Gastrocnemius medialis (tissue), 4 donors: ENCODE measurements around the gene MSI2. TPM values are rescaled to one million over a fixed set of nuclear protein-coding genes. Genes with fewer than 3 reads are reported as not detected.

Experiments used
- ATAC-seq, 2 donors: fragments of 150-250 bp; one replicate each; pipeline ENCODE4 v1.9.1; 2016
- DNase-seq, 2 donors: peaks; one replicate each; pipeline ENCODE4 v3.0.0-alpha.2; 2019
- H3K27ac ChIP-seq, 4 donors: fragments of 200-600 bp; sonication (generic); 1 replicate in 1 of 4; 2 replicates in 3 of 4; pipeline ENCODE4 v1.5.1; 2016 to 2018; ENCODE audit warnings: mild to moderate bottlenecking in 2 of 4, moderate library complexity in 1 of 4
- H3K27me3 ChIP-seq, 3 donors: fragments of 200-600 bp; sonication (generic) in 2 of 3; 1 replicate in 1 of 3; 2 replicates in 2 of 3; pipeline versions ENCODE4 v1.5.1 to v1.6.0; 2016 to 2019; ENCODE audit warnings: mild to moderate bottlenecking in 1 of 3, moderate library complexity in 1 of 3
- H3K36me3 ChIP-seq, 2 donors: fragments of 200-600 bp; sonication (generic) in 1 of 2; one replicate each; pipeline ENCODE4 v1.5.1; 2017 to 2018
- H3K4me1 ChIP-seq, 2 donors: fragments of 200-600 bp; sonication (generic) in 1 of 2; one replicate each; pipeline ENCODE4 v1.5.1; 2016 to 2017; ENCODE audit warnings: mild to moderate bottlenecking in 2 of 2
- H3K4me3 ChIP-seq, 4 donors: fragments of 200-600 bp; sonication (generic) in 3 of 4; 1 replicate in 1 of 4; 2 replicates in 3 of 4; pipeline ENCODE4 v1.5.1; 2016 to 2019; ENCODE audit warnings: mild to moderate bottlenecking in 2 of 4
- H3K9me3 ChIP-seq, 3 donors: fragments of 200-600 bp; sonication (generic) in 2 of 3; 1 replicate in 1 of 3; 2 replicates in 2 of 3; pipeline ENCODE4 v1.5.1; 2016 to 2019
- POLR2A ChIP-seq, 2 donors: fragments of 450-650 bp; IDR thresholded peaks; one replicate each; pipeline ENCODE4 v1.6.1; 2017; ENCODE audit warnings: antibody characterized with exemption in 2 of 2, mild to moderate bottlenecking in 2 of 2, moderate library complexity in 2 of 2
- in situ Hi-C, 4 donors: fragments of 200-750 bp; cut with MboI; loops; one replicate each; pipeline versions ENCODE4 v1.15.0 to v1.8.0; 2017; ENCODE audit warnings: low sequenced_read_pairs in 4 of 4
- intact Hi-C: fragments of 100-400 bp; cut with DNase I; formaldehyde crosslinking; loops from one replicate; pipeline ENCODE4 v1.15.1; 2023; ENCODE audit warnings: low total_unique reads
- total RNA-seq, 4 donors: library from RNA; depleted of rRNA; stranded (reverse); fragments of >200 nt; gene quantifications; one replicate each; pipeline versions ENCODE4 v1.1.0 to v1.2.3, GENCODE V29; 2016
- TF ChIP-seq, protein P1 (sequence below), 5 experiments: fragments of 450-650 bp in 3 of 5; fragments of 200-600 bp in 2 of 5; sonication (generic) in 2 of 5; IDR thresholded peaks in 4 of 5; conservative IDR thresholded peaks in 1 of 5; 1 replicate in 4 of 5; 2 replicates in 1 of 5; pipeline ENCODE4 v1.5.1; 2016 to 2019; ENCODE audit warnings: antibody characterized with exemption in 5 of 5, mild to moderate bottlenecking in 3 of 5, moderate library complexity in 3 of 5

The MSI2 gene
- total RNA-seq, 4 donors from 2014 or later, result 33.1 to 66.2 (median 48.5) TPM

DNA sequence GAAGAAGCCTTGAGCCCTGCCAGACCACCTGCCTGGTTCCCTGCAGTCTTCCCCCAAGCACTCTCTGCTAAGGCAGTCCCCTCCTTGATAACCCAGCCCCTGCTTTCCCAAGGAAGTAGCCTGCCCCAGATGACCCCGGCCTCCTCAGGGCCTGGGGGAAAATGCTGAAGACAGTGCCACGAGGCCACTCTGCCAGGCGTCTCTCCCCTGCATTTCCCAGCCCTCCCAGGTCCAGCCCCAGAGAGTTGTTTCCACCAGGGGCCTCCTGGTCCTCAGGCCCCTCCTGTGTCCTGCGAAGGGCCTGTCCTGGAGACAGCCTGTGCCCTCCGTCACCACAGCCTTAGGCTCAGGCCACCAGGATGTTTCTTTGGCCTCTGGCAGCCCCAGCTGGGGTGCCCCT lies 392.4 kb downstream of the MSI2 start:
- TF ChIP-seq, protein P1, sequence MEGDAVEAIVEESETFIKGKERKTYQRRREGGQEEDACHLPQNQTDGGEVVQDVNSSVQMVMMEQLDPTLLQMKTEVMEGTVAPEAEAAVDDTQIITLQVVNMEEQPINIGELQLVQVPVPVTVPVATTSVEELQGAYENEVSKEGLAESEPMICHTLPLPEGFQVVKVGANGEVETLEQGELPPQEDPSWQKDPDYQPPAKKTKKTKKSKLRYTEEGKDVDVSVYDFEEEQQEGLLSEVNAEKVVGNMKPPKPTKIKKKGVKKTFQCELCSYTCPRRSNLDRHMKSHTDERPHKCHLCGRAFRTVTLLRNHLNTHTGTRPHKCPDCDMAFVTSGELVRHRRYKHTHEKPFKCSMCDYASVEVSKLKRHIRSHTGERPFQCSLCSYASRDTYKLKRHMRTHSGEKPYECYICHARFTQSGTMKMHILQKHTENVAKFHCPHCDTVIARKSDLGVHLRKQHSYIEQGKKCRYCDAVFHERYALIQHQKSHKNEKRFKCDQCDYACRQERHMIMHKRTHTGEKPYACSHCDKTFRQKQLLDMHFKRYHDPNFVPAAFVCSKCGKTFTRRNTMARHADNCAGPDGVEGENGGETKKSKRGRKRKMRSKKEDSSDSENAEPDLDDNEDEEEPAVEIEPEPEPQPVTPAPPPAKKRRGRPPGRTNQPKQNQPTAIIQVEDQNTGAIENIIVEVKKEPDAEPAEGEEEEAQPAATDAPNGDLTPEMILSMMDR (IDR thresholded peaks at IDR 0.05 in 4 of 5, conservative IDR thresholded peaks at IDR 0.05 in 1 of 5), result no peak
- no peak for TF ChIP-seq POLR2A (IDR thresholded peaks at IDR 0.05)
- intact Hi-C loops, result no loop called here
- DNase-seq, result no peak
- Histone ChIP-seq H3K4me1 (peaks cover 0 to 5% of the 10 kb centered on the region in 2 donors), H3K4me3 (no peak overlapping the region), H3K27ac (no peak overlapping the region), H3K27me3 (no peaks in the 10 kb centered on the region), H3K36me3 (no peaks in the 10 kb centered on the region), H3K9me3 (no peaks in the 10 kb centered on the region)
- ATAC-seq, result no peak
- in situ Hi-C loops, result no loop called here

DNA sequence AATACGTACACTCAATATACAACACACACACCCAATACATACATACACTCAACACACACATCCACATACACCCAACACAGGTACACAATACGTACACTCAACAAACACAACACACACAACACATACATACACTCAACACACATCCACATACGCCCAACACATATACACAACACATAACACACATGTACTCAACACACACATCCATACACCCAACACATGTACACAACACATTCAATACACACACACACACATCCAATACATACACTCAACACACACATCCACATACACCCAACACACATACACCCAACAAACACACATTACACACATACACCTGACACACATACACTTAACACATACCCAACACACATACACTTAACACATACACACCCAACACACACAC lies 392.9 kb downstream of the MSI2 start:
- DNase-seq (no peak), ATAC-seq (no peak)
- H3K4me1 ChIP-seq, result peaks cover 0 to 5% of the 10 kb centered on the region in 2 donors
- no peaks in the 10 kb centered on the region for H3K36me3 ChIP-seq
- no peak overlapping the region for H3K27ac ChIP-seq
- H3K27me3 ChIP-seq, result no peaks in the 10 kb centered on the region
- TF ChIP-seq, protein P1 (IDR thresholded peaks at IDR 0.05 in 4 of 5, conservative IDR thresholded peaks at IDR 0.05 in 1 of 5), result no peak
- TF ChIP-seq POLR2A (IDR thresholded peaks at IDR 0.05), result no peak
- no peak overlapping the region for H3K4me3 ChIP-seq
- in situ Hi-C loops (no loop called here), intact Hi-C loops (no loop called here)
- no peaks in the 10 kb centered on the region for H3K9me3 ChIP-seq

DNA sequence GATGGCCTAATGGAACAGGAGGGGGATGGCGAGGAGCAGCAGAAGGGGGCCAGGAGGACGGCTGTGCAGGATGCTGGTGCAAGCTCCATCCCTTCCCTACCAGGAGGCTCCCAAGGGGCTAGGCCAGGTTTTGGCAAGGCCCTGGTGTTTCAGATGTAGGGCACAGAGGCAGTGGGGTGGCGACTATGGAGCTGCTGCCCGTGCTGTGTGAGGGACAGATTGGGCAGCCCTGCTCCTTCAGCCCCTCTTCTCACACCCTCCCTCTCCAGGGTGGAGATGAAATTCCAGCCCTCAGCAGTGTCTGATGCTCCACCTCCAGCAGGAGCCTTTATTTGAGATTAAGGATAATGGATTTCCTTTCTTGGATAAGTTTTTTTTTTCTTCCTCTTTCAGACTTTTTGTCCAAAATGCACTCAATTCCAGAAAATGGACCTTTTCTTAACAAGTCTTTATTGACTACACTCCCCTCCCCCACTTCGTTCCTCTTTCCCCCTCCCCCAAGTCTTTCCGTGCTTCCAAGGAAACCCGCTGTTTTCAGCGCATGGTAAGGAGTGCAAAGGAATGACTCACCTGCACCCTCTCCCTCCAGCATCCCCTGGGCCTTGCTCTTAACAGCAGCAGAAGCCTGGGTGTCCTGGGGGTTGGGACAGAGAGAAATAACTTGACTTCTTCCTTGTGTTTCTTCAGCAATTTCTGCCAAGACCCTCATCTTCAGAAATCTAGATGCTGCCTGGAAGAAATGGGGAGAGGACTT lies 393.6 kb downstream of the MSI2 start:
- Histone ChIP-seq H3K9me3 (no peaks in the 10 kb centered on the region), H3K4me1 (peaks cover 0 to 5% of the 10 kb centered on the region in 2 donors), H3K4me3 (no peak overlapping the region), H3K36me3 (no peaks in the 10 kb centered on the region), H3K27me3 (no peaks in the 10 kb centered on the region), H3K27ac (no peak overlapping the region)
- no peak for ATAC-seq
- intact Hi-C loops (no loop called here), in situ Hi-C loops (no loop called here)
- TF ChIP-seq, protein P1 (IDR thresholded peaks at IDR 0.05 in 4 of 5, conservative IDR thresholded peaks at IDR 0.05 in 1 of 5), result no peak
- no peak for TF ChIP-seq POLR2A (IDR thresholded peaks at IDR 0.05)
- no peak for DNase-seq

DNA sequence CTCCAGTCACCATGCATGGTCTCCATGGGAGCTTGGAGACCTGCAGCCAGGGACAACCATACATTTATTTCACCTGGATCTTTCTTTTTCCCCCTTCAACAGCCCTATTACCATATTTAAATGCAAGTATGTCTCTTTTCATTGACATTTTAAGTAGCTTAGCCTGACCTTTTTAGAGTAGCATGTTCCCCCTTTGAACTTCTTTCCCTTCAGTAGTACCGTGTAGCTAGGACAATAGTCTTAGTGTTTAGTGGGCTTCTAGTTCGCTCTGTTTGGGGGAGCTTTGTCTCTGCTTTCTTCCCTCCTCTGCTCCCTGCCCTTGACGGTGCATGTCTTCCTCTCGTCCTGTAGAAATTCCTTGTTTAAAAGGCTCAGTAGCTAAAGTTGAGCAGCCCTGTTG lies 394.2 kb downstream of the MSI2 start:
- Histone ChIP-seq H3K27me3 (no peaks in the 10 kb centered on the region), H3K4me3 (no peak overlapping the region), H3K9me3 (no peaks in the 10 kb centered on the region), H3K27ac (no peak overlapping the region), H3K4me1 (peaks cover 0 to 5% of the 10 kb centered on the region in 2 donors), H3K36me3 (no peaks in the 10 kb centered on the region)
- DNase-seq (no peak), ATAC-seq (no peak)
- in situ Hi-C loops (no loop called here), intact Hi-C loops (no loop called here)
- TF ChIP-seq, protein P1 (IDR thresholded peaks at IDR 0.05 in 4 of 5, conservative IDR thresholded peaks at IDR 0.05 in 1 of 5), result no peak
- no peak for TF ChIP-seq POLR2A (IDR thresholded peaks at IDR 0.05)
